ENCODE results near the gene RFTN1. TPM values are rescaled to one million over a fixed set of nuclear protein-coding genes. Genes with fewer than 3 reads are reported as not detected.

Gene RFTN1
- total RNA-seq, 1 experiment from 2014 or later: 4.5 TPM

DNA sequence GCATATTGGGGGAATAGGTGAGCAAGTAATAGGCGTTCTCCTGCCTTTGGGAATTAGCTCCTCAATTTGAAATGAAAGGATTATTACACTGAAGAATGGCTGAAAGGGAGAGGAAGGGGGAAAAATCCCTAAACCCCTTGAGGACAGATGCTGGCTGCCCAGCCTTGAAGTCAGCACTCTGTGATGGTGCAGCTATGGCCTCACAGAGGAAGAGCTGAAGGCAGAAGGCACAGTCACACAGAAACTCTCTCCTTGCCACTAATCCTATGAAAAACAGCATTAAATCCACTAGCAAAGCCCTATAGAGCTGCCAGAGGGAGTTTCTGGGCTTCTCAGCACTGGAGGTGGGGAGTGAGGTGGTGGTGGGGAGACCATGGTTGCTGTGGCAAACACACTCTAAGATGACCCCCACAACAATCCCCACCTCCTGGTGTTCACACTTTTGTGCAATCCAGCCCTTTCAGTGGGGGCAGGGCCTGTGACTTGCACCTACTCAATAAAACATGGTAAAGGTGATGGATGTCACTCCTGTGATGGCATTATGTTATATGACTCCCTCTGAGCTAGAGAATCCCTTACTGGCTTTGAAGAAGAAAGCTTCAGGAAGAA lies 101.2 kb downstream of the RFTN1 start:
- Mint-ChIP-seq H3K4me3 (ENCODE audit: unreplicated experiment) (no peak overlapping the region), H3K9me3 (ENCODE audit: unreplicated experiment) (no peaks in the 10 kb centered on the region), H3K4me1 (ENCODE audit: insufficient read depth, unreplicated experiment) (no peaks in the 10 kb centered on the region), H3K27me3 (ENCODE audit: insufficient read depth, unreplicated experiment) (no peaks in the 10 kb centered on the region), H3K27ac (ENCODE audit: low read depth, unreplicated experiment) (no peak overlapping the region), H3K36me3 (ENCODE audit: insufficient read depth, unreplicated experiment) (no peaks in the 10 kb centered on the region)
- DNase-seq (ENCODE audit: unreplicated experiment): no peak
- TF ChIP-seq, protein P1, sequence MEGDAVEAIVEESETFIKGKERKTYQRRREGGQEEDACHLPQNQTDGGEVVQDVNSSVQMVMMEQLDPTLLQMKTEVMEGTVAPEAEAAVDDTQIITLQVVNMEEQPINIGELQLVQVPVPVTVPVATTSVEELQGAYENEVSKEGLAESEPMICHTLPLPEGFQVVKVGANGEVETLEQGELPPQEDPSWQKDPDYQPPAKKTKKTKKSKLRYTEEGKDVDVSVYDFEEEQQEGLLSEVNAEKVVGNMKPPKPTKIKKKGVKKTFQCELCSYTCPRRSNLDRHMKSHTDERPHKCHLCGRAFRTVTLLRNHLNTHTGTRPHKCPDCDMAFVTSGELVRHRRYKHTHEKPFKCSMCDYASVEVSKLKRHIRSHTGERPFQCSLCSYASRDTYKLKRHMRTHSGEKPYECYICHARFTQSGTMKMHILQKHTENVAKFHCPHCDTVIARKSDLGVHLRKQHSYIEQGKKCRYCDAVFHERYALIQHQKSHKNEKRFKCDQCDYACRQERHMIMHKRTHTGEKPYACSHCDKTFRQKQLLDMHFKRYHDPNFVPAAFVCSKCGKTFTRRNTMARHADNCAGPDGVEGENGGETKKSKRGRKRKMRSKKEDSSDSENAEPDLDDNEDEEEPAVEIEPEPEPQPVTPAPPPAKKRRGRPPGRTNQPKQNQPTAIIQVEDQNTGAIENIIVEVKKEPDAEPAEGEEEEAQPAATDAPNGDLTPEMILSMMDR (IDR thresholded peaks at IDR 0.05; ENCODE audit: unreplicated experiment): no peak
- CTCF ChIA-PET: no interaction called here
- POLR2A ChIA-PET: interaction anchor here (0.5 to 0.7 kb wide), 3 partner anchors 114 to 985 kb away, joined by 3 to 5 read pairs (median 3); partner anchors contain the start of gene METTL6
- intact Hi-C loops (cut with micrococcal nuclease): no loop called here
- BruUV-seq (replicated peaks): no TSS peak

DNA sequence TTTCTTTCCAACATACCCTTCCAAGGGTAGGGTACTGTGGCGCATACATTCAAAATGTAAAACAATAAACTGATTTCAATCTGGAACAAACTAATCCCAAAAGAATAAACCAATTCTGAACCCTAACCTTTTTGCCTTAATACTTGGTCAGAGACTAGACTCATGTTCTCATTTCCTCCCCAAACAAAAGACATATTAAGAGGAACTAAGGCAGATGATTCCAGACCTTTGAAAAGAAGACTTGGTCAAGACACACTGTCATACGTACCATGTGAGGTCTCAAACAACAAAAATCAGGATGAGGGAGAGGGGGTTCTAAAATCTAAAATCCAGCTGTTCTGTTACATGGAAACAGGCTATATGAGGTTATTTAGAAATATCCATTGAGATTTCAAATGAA lies 102.1 kb downstream of the RFTN1 start:
- ChIA-PET CTCF (no interaction called here), POLR2A (interaction anchor here (0.6 to 0.7 kb wide), 2 partner anchors 115 to 984 kb away, joined by 3 read pairs; partner anchors contain the start of gene METTL6)
- no peak for DNase-seq (ENCODE audit: unreplicated experiment)
- Mint-ChIP-seq H3K4me3 (ENCODE audit: unreplicated experiment) (no peak overlapping the region), H3K27me3 (ENCODE audit: insufficient read depth, unreplicated experiment) (no peaks in the 10 kb centered on the region), H3K9me3 (ENCODE audit: unreplicated experiment) (no peaks in the 10 kb centered on the region), H3K36me3 (ENCODE audit: insufficient read depth, unreplicated experiment) (no peaks in the 10 kb centered on the region), H3K27ac (ENCODE audit: low read depth, unreplicated experiment) (no peak overlapping the region), H3K4me1 (ENCODE audit: insufficient read depth, unreplicated experiment) (no peaks in the 10 kb centered on the region)
- TF ChIP-seq, protein P1 (IDR thresholded peaks at IDR 0.05; ENCODE audit: unreplicated experiment): no peak
- BruUV-seq (replicated peaks): no TSS peak
- intact Hi-C loops (cut with micrococcal nuclease): no loop called here

DNA sequence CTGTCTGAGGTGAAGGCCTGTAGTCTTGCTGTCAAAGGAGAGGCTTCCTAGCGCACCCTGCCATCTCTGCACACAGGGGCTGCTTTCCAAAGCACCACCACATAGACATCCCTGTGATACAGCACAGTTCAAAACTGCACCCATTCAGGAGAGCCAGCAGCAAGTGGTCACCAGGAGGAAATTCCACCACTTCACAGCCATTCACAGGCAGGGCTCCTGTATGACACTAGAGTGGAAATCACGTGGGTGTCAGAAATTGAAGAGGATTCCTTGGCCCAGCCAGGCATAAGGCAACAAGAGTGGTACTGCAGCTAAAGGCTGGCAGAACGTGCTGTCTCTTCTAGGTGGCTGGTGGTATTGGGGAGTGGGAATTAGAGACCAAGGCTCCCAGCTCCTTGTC lies 102.8 kb downstream of the RFTN1 start:
- BruUV-seq (replicated peaks): no TSS peak
- no peak for DNase-seq (ENCODE audit: unreplicated experiment)
- TF ChIP-seq, protein P1 (IDR thresholded peaks at IDR 0.05; ENCODE audit: unreplicated experiment): no peak
- Mint-ChIP-seq H3K27me3 (ENCODE audit: insufficient read depth, unreplicated experiment) (no peaks in the 10 kb centered on the region), H3K4me1 (ENCODE audit: insufficient read depth, unreplicated experiment) (no peaks in the 10 kb centered on the region), H3K4me3 (ENCODE audit: unreplicated experiment) (no peak overlapping the region), H3K9me3 (ENCODE audit: unreplicated experiment) (no peaks in the 10 kb centered on the region), H3K27ac (ENCODE audit: low read depth, unreplicated experiment) (no peak overlapping the region), H3K36me3 (ENCODE audit: insufficient read depth, unreplicated experiment) (no peaks in the 10 kb centered on the region)
- ChIA-PET CTCF (no interaction called here), POLR2A (no interaction called here)
- intact Hi-C loops (cut with micrococcal nuclease): no loop called here

DNA sequence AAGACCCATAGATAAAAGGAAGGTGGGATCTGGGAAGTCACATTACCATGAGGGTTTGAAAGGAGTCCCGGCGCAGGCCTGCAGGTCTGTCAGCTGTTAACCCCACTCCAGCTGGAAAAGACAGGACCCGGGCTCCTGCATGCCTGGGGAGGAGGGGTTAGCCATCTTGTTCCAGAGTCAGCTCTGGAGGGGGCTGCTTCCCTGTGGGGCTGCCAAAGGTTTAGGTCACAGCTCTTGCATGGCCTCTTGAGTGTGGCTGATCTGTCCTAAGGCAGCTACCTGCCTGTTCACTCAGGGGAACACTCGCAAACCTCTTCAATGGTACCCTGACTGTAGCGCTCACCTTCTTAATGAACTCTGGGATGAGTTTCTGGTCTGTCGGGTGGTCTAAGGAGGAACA lies 104.5 kb downstream of the RFTN1 start:
- no peak for DNase-seq (ENCODE audit: unreplicated experiment)
- no peaks in the 10 kb centered on the region for H3K9me3 Mint-ChIP-seq (ENCODE audit: unreplicated experiment)
- H3K4me1 Mint-ChIP-seq (ENCODE audit: insufficient read depth, unreplicated experiment): no peaks in the 10 kb centered on the region
- no peak overlapping the region for H3K4me3 Mint-ChIP-seq (ENCODE audit: unreplicated experiment)
- H3K27me3 Mint-ChIP-seq (ENCODE audit: insufficient read depth, unreplicated experiment): no peaks in the 10 kb centered on the region
- POLR2A ChIA-PET: no interaction called here
- H3K27ac Mint-ChIP-seq (ENCODE audit: low read depth, unreplicated experiment): no peak overlapping the region
- intact Hi-C loops (cut with micrococcal nuclease): no loop called here
- no peaks in the 10 kb centered on the region for H3K36me3 Mint-ChIP-seq (ENCODE audit: insufficient read depth, unreplicated experiment)
- CTCF ChIA-PET: interaction anchor here (0.8 kb wide), 1 partner anchor 8 kb away, joined by 4 read pairs; no protein-coding TSS in a partner anchor
- TF ChIP-seq, protein P1 (IDR thresholded peaks at IDR 0.05; ENCODE audit: unreplicated experiment): no peak
- BruUV-seq (replicated peaks): no TSS peak
